T-helper 22 cell (primary cell): ENCODE measurements around the gene NXPH2.
"Not testable (repeated sequence)": the region's sequence is repeated elsewhere in the genome, so short reads cannot be mapped to it uniquely, and the experiment has no call there.

Experiments used
- DNase-seq: peaks from one replicate; pipeline ENCODE4 v3.0.0-alpha.2; 2020; ENCODE audit warnings: low read depth

NXPH2 gene

DNA sequence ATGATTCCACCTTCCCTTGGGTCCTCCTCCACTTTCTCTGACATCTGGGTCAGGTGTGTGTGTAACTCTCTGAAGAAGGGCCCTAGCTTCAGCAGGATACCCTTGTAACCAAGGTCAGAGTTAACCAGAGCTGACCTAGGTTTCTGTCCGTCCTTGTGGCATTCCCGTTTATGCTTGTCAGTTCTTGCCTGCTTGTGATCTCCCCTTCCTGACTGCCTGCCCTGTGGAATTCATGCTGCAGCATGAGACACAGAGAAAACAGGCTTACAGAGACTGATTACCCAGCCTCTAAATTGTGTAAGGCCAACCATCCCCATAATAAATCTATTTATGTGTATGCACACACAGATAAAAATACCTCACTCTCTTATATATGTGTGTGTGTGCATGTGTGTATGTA lies 22.8 kb downstream of the NXPH2 start:
- no peak for DNase-seq

DNA sequence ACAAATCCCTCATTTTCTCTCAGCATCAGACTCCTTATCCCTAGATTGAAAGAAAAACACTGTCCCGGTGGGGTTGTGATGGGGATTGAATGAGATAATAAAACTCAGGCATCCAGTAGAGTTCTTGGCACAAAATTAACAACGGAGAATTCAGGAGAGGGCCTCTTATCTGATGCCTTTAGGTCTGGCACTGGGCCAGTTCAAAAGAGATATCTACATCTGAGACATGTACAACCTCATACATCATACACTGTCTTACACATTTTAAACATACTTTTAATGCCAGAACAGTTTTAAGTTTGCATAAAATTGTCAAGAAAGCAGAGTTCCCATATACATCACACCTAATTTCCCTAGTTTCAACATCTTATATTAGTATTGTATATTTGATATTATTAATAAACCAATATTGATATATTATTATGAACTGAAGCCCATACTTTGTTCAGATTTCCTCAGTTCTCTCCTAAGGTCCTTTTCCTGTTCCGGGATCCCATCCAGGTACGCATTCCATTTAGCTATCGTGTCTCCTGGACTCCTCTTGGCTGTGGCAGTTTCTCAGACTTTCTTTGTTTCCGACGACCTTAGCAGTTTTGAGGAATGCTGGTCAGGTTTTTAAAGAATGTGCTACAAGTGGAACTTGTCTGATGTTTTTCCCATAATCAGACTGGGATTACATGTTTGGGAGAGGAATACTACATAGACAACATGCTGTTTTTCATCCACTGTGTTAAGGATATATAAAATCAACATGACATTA lies 27.8 kb downstream of the NXPH2 start:
- no peak for DNase-seq

- DNase-seq, result no peak
Measured at GRCh38 chr2:138744713-138745112, 35.5 kb downstream of the NXPH2 start.

DNA sequence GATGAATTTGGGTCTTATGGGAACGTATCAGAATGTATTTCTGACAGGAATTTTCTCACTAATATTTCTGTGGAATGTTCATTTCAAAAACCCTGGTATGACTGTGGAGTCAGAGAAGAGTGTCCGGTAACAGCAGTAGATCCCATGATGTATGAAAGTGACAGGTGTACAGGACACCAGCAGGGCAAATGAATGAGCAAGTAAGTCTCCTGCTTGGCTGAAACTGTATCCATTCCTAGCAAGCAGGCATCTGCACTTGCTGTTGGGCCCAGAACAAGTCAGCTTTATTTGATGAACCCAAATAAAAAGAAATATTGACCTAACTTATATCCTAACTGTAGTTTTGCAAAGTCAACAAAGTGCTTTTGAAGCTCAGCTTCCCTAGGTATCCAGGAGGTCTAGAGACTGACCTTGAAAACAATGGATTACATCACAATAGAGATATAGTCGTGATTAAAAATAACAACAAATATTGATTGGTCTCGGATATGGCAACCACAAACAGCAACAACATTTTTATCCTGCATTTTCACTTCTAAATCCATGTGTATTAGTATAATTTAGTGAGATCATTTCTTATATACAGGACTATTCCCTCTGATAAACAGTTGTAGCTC lies 37.6 kb downstream of the NXPH2 start:
- no peak for DNase-seq

- DNase-seq, result no peak
Measured at GRCh38 chr2:138741851-138742250, 38.3 kb downstream of the NXPH2 start.

GRCh38 chr2:138737009-138737554 lies 43.1 kb downstream of the NXPH2 start:
- DNase-seq, result not testable (repeated sequence)

DNA sequence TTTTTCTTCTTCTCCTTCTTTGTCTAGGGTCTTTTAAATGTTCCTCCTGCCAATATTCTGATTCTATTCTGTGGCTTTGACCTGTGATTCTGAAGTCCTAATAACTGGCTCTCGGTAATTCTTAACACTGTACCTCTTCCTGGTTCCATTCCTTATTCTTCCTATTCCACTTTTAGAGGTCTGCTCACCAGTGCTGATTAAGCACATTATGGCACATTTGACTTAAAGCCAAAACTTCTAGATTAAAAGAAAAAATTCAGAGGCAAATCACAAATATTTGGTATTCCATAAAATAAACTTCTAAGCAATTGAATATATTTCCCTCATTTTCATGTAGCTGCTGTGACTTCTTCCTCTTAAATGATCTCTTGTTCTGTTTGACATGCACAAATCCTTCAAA lies 47.5 kb downstream of the NXPH2 start:
- DNase-seq, result no peak

DNA sequence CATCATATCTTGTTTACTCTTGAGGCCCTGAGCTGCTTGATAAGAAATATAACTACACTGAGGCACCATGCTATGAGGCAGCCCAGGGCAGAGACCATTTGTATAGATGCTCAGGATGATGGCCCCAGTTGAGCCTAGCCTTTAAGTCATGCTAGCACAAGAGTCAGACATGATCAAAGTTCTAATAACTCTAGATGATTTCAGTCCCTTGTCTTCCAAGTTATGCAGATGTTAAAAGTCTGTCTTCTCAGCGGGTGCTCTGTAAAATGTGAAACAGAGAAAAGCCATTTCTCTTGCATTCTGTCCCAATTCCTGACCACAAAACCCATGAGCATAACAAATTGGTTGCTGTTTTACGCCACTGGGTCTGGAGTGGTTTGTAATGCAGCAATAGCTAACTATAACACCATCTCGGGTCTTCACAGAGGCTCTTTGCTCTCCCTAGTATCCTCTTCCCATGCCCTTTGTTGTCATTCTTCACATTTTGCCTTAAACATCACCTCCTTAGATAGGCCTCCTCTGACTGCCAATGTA lies 49.6 kb downstream of the NXPH2 start:
- DNase-seq, result no peak

DNA sequence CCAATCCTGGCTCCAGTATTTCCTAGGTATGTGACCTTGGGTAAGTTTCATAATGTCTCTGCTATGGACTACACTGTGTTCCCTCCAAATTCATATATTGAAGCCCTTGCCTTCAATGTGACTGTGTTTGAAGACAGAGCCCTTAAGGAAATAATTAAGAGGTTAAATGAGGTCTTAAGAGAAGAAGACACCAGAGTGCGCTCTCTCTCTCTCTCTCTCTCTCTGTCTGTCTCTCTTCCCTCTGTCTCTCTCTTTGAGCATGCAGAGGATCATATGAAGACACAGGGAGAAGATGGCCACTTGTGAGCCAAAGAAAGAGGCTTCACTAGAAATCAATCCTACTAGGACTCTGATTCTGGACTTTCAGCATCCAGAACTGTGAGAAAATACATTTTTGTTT lies 52.2 kb downstream of the NXPH2 start:
- DNase-seq, result no peak

DNA sequence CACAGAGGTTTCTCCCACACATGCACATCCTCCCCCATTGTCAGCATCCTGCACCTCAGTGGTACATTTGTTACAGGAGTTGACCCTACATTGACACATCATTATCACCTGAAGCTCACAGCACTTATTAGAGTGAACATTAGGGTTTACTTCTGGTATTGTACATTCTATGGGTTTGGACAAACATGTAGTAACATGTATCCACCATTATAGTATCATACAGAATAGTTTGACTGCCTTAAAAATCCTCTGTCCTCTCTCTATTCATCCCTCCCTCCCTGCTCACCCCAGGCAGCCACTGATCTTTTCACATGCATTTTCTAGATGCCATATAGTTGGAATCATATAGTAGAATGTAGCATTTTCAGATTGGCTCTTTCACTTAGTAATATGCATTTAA lies 53.5 kb downstream of the NXPH2 start:
- DNase-seq, result no peak

DNA sequence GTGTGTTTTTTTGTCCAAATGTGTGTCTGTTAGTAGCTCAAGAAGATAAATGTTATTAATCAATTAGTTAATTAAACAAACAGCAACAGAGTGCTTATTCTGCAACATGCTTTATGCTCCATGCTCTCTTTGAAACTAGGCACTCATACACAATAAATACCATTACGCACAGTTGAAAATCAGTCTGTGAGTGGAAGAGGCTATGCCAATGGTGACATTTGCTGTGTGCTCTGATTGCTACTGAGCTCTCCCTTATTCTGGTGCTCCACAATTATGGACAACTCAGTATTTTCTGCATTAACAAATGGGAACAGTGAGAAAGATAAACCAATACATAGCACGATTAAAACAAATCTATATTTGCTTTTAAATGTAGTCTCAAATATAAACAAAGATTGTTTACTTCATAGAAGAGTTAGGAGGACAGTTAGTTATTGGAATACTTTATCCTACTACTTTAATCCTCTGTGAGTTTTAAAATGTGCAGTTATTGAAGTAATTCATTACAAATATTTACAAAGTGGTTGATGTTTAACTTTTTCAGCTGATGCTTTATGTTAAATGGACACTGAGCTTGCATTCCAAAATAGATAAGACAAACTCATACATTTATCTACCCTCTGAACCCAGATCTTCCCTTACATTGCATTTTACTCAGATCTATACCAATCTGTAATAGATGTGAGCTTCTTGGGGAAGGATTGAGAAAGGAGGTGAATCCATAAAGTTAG lies 55.3 kb downstream of the NXPH2 start:
- no peak for DNase-seq

DNA sequence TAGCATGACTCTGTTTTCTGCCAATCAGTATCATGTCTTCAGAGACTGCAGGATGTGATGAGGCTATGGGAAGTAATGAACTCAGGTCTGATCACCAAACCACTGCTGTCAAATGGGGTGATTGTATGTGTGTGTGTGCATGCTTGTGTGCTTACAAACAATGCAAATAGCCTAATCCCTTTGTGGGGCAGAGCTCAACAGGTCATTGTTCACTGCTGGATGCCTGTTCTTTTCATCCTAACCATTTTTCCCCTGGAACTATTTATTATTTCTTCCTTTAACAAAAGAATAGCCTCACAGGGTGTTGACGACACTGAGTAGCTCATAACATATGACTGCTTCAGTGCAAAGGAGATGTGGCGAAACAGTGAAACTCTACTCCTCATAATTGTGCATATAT lies 55.9 kb downstream of the NXPH2 start:
- no peak for DNase-seq

DNA sequence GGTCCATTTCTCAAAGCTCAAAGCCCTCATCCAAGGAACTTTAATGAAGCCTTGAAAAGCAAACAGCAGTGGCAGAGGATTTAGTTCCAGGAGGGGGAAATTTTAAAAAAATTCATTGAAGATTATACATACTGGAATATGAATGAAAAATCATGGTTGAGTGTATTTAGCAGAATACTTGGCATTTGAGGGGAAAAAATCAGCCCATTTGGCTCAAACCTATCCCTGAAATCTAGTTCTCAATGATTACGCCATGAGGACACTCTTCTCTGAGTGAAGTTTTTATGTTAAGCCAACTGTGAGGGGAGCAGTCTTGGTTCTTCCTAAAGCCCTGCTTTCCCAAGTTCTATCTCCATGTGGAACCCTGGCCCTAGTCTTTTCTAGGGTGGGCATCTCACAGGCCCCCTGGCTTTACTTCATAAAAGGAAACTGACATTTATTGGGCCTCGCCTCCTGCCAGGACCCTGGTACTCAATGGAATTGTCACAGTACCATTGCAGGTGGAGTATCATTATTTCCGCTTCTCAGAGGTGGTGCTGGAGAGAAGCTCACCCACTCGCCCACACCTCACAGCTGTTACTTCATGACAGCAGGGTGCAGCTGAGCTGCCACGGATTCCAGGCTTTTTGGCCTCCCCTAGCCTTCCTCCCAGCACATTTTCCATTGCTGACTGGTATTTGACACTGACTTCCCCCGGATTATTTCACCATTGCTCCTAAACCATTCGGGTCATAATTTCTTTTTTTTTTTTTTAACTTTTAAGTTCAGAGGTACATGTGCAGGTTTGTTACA lies 56.8 kb downstream of the NXPH2 start:
- DNase-seq, result no peak

DNA sequence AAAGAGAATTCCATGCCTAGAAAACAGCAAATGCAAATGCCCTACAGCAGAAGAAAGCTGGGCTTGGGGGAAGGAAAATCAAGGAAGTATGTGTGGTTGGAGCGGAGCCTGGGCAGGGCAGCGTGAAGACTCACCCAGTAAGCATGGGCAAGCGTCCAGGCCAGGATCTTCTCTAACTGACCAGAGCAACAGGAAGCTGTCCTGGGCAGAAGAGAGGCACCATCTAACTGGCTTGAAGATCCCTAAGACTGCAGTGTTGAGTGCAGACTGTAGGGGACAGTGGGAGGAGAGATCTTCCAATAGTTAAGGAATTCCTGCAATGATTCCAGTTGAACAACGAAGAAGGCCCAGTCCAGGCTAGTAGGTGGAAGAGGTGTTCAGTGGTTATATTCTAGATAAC lies 57.9 kb downstream of the NXPH2 start:
- DNase-seq, result no peak

DNA sequence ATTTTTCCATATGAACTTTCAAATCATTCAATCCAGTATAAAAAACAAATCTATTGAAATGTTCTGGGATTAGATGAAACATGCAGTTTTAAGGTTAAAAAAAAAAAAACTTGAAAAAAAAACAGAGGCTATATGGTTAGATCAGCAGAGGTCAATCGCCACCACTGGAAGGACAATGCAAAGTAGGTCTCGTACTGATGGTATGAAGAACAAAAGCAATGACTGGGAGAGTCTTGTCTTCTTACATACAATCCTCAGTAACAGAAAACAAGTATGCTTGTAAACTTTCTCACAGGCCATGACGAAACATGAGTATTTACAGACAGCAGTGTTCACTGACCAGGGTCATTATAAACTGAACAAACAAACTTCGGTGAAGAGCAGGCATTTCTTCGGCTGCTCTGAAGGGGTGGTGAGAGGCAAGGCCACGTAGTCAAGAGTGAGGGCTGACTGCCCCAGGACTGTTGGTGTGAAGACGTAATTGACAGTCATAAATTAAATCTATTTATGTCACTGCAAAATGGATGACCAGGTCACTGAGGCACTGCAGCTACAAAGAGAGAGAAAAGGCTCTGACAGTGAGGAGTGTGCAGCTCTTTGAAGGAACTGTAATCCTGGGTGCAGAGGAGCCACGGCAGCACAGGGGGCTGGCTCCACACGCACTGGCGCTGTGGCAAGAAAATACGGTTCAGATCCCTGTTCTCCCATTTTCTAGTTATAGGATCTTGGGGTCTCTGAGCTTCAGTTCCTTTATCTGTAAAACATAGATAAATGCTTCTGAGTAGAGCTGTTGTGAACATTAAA lies 60.0 kb downstream of the NXPH2 start:
- DNase-seq, result no peak

DNA sequence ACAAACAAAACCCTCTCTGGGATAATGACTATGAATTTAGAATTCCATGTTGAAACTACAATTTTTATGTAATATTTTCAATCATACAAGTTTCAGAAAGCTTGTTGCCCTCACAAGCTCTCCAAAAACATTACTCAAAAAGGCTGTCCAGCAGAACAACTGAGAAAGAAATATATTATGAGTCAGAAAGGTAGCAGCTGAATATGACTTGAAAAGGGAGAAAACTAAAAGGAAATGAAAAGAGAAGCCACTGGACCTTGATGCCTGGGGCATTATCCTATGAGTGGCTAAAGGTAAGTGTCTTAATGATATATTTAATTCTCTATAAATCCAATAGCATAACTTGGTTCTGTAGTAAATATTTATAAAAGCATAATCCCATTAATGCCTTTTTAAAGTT lies 61.8 kb downstream of the NXPH2 start:
- DNase-seq, result no peak

DNA sequence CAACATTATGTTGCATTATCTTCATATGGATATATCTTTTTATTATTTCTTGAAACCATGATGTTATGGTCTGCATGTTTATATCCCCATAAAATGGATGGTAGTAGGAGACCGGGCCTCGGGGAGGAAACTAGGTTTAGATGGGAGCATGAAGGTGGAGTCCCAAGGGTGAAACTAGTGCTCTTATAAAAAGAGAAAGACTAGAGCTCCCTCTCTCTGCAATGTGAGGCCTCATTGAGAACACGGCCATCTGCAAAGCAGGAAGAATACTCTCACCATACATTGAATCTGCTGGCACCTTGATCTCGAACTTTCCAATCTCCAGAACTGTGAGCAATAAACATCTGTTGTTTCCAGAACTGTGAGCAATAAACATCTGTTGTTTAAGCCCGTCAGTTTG lies 64.0 kb downstream of the NXPH2 start:
- no peak for DNase-seq

- DNase-seq, result no peak
Measured at GRCh38 chr2:138713504-138713903, 66.7 kb downstream of the NXPH2 start.

GRCh38 chr2:138713069-138713496 lies 67.1 kb downstream of the NXPH2 start:
- no peak for DNase-seq

GRCh38 chr2:138712212-138712979 lies 67.8 kb downstream of the NXPH2 start:
- no peak for DNase-seq
